Psoas muscle (tissue), 8 donors: ENCODE measurements around the gene LRG1. TPM values are rescaled to one million over a fixed set of nuclear protein-coding genes. Genes with fewer than 3 reads are reported as not detected.
"Not testable (repeated sequence)": the region's sequence is repeated elsewhere in the genome, so short reads cannot be mapped to it uniquely, and the experiment has no call there.

Source experiments
- ATAC-seq, 4 donors: fragments of 200-7000 bp; cut with Tn5 transposase; one replicate each; pipeline ENCODE4 v1.9.1; 2020; ENCODE audit warnings: moderate library complexity in 3 of 4, mild to moderate bottlenecking in 2 of 4
- DNase-seq, 2 donors: peaks; one replicate each; pipeline ENCODE4 v3.0.0-alpha.2; 2020
- H3K27ac ChIP-seq: fragments of 200-600 bp; one replicate; pipeline ENCODE4 v1.8.0; 2022
- H3K27me3 ChIP-seq, 3 donors: fragments of 200-600 bp in 1 of 3; one replicate each; pipeline versions ENCODE4 v1.6.1 to v1.8.0; 2013 to 2022; ENCODE audit warnings: low read length in 2 of 3, mild to moderate bottlenecking in 2 of 3, moderate library complexity in 1 of 3; ENCODE audit not compliant: insufficient read depth in 3 of 3
- H3K36me3 ChIP-seq, 2 donors: fragments of 200-600 bp in 1 of 2; one replicate each; pipeline versions ENCODE4 v1.6.1 to v1.8.0; 2013 to 2022; ENCODE audit warnings: low read depth in 1 of 2, mild to moderate bottlenecking in 1 of 2, moderate library complexity in 1 of 2; ENCODE audit not compliant: insufficient read depth in 1 of 2
- H3K4me1 ChIP-seq: fragments of 200-600 bp; one replicate; pipeline ENCODE4 v1.8.0; 2022
- H3K4me3 ChIP-seq: fragments of 200-600 bp; one replicate; pipeline ENCODE4 v1.8.0; 2022; ENCODE audit warnings: mild to moderate bottlenecking
- H3K9me3 ChIP-seq: fragments of 200-600 bp; one replicate; pipeline ENCODE4 v1.8.0; 2022
- WGBS, 3 donors: extraction: QIAGEN DNeasy Blood & Tissue Kit; methylation state at CpG; one replicate each; pipeline versions ENCODE4 v1.1.6 to v1.1.7; 2013; 5-methylcytosine and 5-hydroxymethylcytosine counted together
- intact Hi-C, 2 donors: fragments of 100-400 bp; cut with DNase I; formaldehyde crosslinking; loops; one replicate each; pipeline versions ENCODE4 v1.11.0 to v1.14.2; 2022
- polyA plus RNA-seq, 3 donors: library from polyadenylated mRNA; stranded (reverse); fragments of 200-250 nt; gene quantifications; one replicate each; pipeline ENCODE4 v1.2.3, GENCODE V29; 2013
- total RNA-seq, 4 donors: library from RNA; stranded (reverse); fragmentation: NEBNext Ultra II Directional in 2 of 4; extraction: Animal tissue kit (Norgen Biotek cat#: 25700) in 2 of 4; gene quantifications; one replicate each; pipeline versions ENCODE4 v1.2.1 to v1.2.4, GENCODE V29; 2021 to 2023
- TF ChIP-seq, protein P1 (sequence below): fragments of 200-600 bp; IDR thresholded peaks from one replicate; pipeline ENCODE4 v1.8.0; 2022; ENCODE audit warnings: antibody characterized with exemption
- donor health status: healthy with polysubstance abuse.
- donor health status: DM: no; HTN: no; CAD: no; lungs with moderate emphysema.
- donor health status: Bipolar disorder and iron deficiency.
- donor health status: healthy.
- donor health status: DM: yes; HTN: yes; CAD: no.
- donor health status: DM: no; HTN: no; CAD: no.
- donor health status: DM: no; HTN: no; CAD: no.
- donor health status: DM: yes; HTN: yes; CAD: no.

The LRG1 gene
- total and polyA plus RNA-seq, 7 donors: 0.09 to 1.8 (median 0.42) TPM; not detected in 1

GRCh38 chr19:4570402-4570801 is 30.6 kb upstream of the LRG1 start:
- Histone ChIP-seq H3K36me3 (no peaks in the 10 kb centered on the region), H3K27me3 (no peaks in the 10 kb centered on the region), H3K4me1 (peaks cover 2% of the 10 kb centered on the region), H3K27ac (no peak overlapping the region), H3K4me3 (no peak overlapping the region), H3K9me3 (no peaks in the 10 kb centered on the region)
- intact Hi-C loops: no loop called here
- WGBS, 3 donors: 80 to 84% (median 82%) methylated on average over 11 of the region's 11 CpGs
- TF ChIP-seq, protein P1, sequence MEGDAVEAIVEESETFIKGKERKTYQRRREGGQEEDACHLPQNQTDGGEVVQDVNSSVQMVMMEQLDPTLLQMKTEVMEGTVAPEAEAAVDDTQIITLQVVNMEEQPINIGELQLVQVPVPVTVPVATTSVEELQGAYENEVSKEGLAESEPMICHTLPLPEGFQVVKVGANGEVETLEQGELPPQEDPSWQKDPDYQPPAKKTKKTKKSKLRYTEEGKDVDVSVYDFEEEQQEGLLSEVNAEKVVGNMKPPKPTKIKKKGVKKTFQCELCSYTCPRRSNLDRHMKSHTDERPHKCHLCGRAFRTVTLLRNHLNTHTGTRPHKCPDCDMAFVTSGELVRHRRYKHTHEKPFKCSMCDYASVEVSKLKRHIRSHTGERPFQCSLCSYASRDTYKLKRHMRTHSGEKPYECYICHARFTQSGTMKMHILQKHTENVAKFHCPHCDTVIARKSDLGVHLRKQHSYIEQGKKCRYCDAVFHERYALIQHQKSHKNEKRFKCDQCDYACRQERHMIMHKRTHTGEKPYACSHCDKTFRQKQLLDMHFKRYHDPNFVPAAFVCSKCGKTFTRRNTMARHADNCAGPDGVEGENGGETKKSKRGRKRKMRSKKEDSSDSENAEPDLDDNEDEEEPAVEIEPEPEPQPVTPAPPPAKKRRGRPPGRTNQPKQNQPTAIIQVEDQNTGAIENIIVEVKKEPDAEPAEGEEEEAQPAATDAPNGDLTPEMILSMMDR: no peak
- ATAC-seq (no peak), DNase-seq (no peak)

- intact Hi-C loops: no loop called here
- TF ChIP-seq, protein P1: no peak
- no peaks in the 10 kb centered on the region for H3K9me3 ChIP-seq
- H3K36me3 ChIP-seq: no peaks in the 10 kb centered on the region
- ATAC-seq (no peak), DNase-seq (no peak)
- no peak overlapping the region for H3K4me3 ChIP-seq
- H3K27ac ChIP-seq: no peak overlapping the region
- H3K4me1 ChIP-seq: peaks cover 4% of the 10 kb centered on the region
- H3K27me3 ChIP-seq: no peaks in the 10 kb centered on the region
- WGBS, 3 donors: 81 to 90% (median 84%) methylated on average over 7 of the region's 7 CpGs
Observed at GRCh38 chr19:4568886-4569285, 29.1 kb upstream of the LRG1 start.

DNA sequence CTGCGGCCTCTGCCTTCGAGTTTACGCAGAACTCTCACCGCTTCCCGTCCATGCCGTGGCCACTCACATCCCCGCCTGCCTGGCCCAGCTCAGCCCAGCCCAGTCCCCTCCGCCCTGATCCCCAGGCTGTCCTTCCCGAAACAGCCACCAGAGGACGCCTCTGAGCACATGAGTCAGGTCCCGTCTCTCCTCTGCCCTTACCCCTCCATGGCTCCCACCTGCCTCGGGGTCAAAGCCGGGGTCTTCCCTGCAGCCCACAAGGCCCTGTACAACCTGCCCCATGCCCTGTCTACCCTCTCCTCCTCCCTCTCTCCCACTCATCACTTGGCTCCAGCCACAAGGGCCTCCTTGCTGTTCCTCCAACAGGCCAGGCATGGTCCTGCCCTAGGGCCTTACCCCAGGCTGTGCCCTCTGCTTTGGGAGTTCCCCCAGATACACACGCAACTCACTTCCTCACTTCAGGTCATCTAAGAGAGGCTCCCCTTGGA is 27.8 kb upstream of the LRG1 start:
- no peaks in the 10 kb centered on the region for H3K27me3 ChIP-seq
- H3K4me1 ChIP-seq: peaks cover 4% of the 10 kb centered on the region
- no peak overlapping the region for H3K4me3 ChIP-seq
- intact Hi-C loops: no loop called here
- no peak overlapping the region for H3K27ac ChIP-seq
- H3K36me3 ChIP-seq: no peaks in the 10 kb centered on the region
- TF ChIP-seq, protein P1: peak; percentile 62
- ATAC-seq (peak; percentile 48 to 75 (median 64)), DNase-seq (peak; percentile 71 to 80)
- 60 to 76% (median 62%) methylated on average over 14 of the region's 14 CpGs for WGBS, 3 donors
- H3K9me3 ChIP-seq: no peaks in the 10 kb centered on the region

- intact Hi-C loops: no loop called here
- Histone ChIP-seq H3K9me3 (no peaks in the 10 kb centered on the region), H3K4me3 (no peak overlapping the region), H3K27me3 (no peaks in the 10 kb centered on the region), H3K4me1 (peaks cover 6% of the 10 kb centered on the region), H3K27ac (no peak overlapping the region), H3K36me3 (no peaks in the 10 kb centered on the region)
- 52 to 71% (median 65%) methylated on average over 28 to 35 of the region's 35 CpGs for WGBS, 3 donors
- DNase-seq (no peak), ATAC-seq (no peak)
- TF ChIP-seq, protein P1: no peak
Observed at GRCh38 chr19:4566402-4567051, 26.7 kb upstream of the LRG1 start.

DNA sequence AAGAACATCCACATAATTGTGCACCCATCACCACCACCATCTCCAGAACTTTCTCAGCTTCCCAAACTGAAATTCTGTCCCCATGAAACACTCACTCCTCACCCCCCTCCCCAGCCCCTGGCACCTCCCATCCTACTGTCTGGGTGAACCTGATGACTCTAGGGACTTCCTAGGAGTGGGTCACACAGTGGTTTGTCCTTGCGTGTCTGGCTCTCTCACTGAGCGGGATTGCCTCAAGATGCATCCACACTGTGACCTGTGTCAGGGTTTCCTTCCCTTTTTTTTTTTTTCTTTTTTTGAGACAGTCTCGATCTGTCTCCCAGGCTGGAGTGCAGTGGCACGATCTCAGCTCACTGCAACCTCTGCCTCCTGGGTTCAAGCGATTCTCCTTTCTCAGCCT is 23.7 kb upstream of the LRG1 start:
- DNase-seq, H3K27me3 ChIP-seq, intact Hi-C loops, H3K27ac ChIP-seq, H3K4me3 ChIP-seq, H3K9me3 ChIP-seq, H3K36me3 ChIP-seq, H3K4me1 ChIP-seq: not testable (repeated sequence)
- WGBS, 3 donors: 72 to 81% (median 79%) methylated on average over 5 of the region's 5 CpGs
- ATAC-seq: peak in 2 of 4 donors; percentile 27 to 40

- H3K27me3 ChIP-seq, H3K36me3 ChIP-seq, H3K27ac ChIP-seq, DNase-seq, H3K9me3 ChIP-seq, H3K4me3 ChIP-seq, intact Hi-C loops: not testable (repeated sequence)
- peaks cover 13% of the 10 kb centered on the region for H3K4me1 ChIP-seq
- ATAC-seq: peak in 2 of 4 donors; percentile 40 to 47
- WGBS, 3 donors: 74 to 85% (median 84%) methylated on average over 4 to 7 of the region's 7 CpGs
Observed at GRCh38 chr19:4562085-4562484, 22.2 kb upstream of the LRG1 start.
